Heart left ventricle (tissue), 16 donors: Measurements from ENCODE around the gene ST8SIA6. TPM values are rescaled to one million over a fixed set of nuclear protein-coding genes. Genes with fewer than 3 reads are reported as not detected.

Source experiments
- ATAC-seq, 4 donors: fragments of 200-7000 bp; cut with Tn5 transposase; one replicate each; pipeline ENCODE4 v1.9.1; 2020 to 2022; ENCODE audit warnings: moderate library complexity in 4 of 4, mild to moderate bottlenecking in 3 of 4, moderate number of reproducible peaks in 1 of 4
- DNase-seq, 5 donors: peaks; one replicate each; pipeline ENCODE4 v3.0.0-alpha.2; 2020
- H3K27ac ChIP-seq, 12 donors: fragments of 200-600 bp; sonication (generic) in 4 of 12; one replicate each; pipeline versions ENCODE4 v1.5.0 to v1.8.0; 2016 to 2022; ENCODE audit warnings: mild to moderate bottlenecking in 2 of 12
- H3K27me3 ChIP-seq, 9 donors: fragments of 200-600 bp; sonication (generic) in 2 of 9; one replicate each; pipeline versions ENCODE4 v1.5.1 to v1.8.0; 2016 to 2022; ENCODE audit warnings: mild to moderate bottlenecking in 3 of 9
- H3K36me3 ChIP-seq, 9 donors: fragments of 200-600 bp; sonication (generic) in 2 of 9; one replicate each; pipeline versions ENCODE4 v1.5.0 to v1.8.0; 2018 to 2022; ENCODE audit warnings: mild to moderate bottlenecking in 2 of 9
- H3K4me1 ChIP-seq, 12 donors: fragments of 200-600 bp; sonication (generic) in 4 of 12; one replicate each; pipeline versions ENCODE4 v1.5.0 to v1.8.0; 2016 to 2022; ENCODE audit warnings: mild to moderate bottlenecking in 3 of 12
- H3K4me3 ChIP-seq, 12 donors: fragments of 200-600 bp; sonication (generic) in 4 of 12; one replicate each; pipeline versions ENCODE4 v1.5.0 to v1.8.0; 2017 to 2022; ENCODE audit warnings: mild to moderate bottlenecking in 9 of 12, moderate library complexity in 4 of 12
- H3K9me3 ChIP-seq, 12 donors: fragments of 200-600 bp; sonication (generic) in 4 of 12; one replicate each; pipeline versions ENCODE4 v1.5.0 to v1.8.0; 2016 to 2022; ENCODE audit warnings: mild to moderate bottlenecking in 1 of 12
- POLR2A ChIP-seq, 2 donors: fragments of 450-650 bp; IDR thresholded peaks; one replicate each; pipeline ENCODE4 v1.6.1; 2017; ENCODE audit warnings: antibody characterized with exemption in 2 of 2, mild to moderate bottlenecking in 2 of 2, moderate library complexity in 2 of 2
- WGBS, 4 donors: extraction: QIAGEN DNeasy Blood & Tissue Kit in 2 of 4; methylation state at CpG; one replicate each; pipeline versions ENCODE4 v1.1.5 to v1.1.7; 2013 to 2018; 5-methylcytosine and 5-hydroxymethylcytosine counted together
- intact Hi-C, 10 donors: fragments of 100-400 bp; cut with DNase I; formaldehyde crosslinking; loops; one replicate each; pipeline versions ENCODE4 v1.11.1 to v1.14.2; 2022
- polyA plus RNA-seq, 2 donors: library from polyadenylated mRNA; stranded (reverse); fragments of 200-250 nt; gene quantifications; one replicate each; pipeline ENCODE4 v1.2.3, GENCODE V29; 2013
- total RNA-seq, 9 donors: library from RNA; depleted of rRNA in 2 of 9; stranded (reverse); fragments of >200 nt in 2 of 9; fragmentation: NEBNext Ultra II Directional in 3 of 9; extraction: Animal tissue kit (Norgen Biotek cat#: 25700) in 3 of 9; gene quantifications; one replicate each; pipeline versions ENCODE4 v1.1.0 to v1.2.4, GENCODE V29; 2016 to 2023
- TF ChIP-seq, protein P1 (sequence below), 12 donors: fragments of 200-600 bp; sonication (generic) in 4 of 12; IDR thresholded peaks; one replicate each; pipeline versions ENCODE4 v1.5.0 to v1.8.0; 2018 to 2022; ENCODE audit warnings: antibody characterized with exemption in 12 of 12, mild to moderate bottlenecking in 5 of 12
- donor health status: ischemic (EF 13 %, LVEDD 7.1; RV severe dilation, severe dysfunction).
- donor health status: healthy with polysubstance abuse.
- donor health status: DM: no; HTN: yes; CAD: no.
- donor health status: DM: no; HTN: no; CAD: no.
- donor health status: ischemic (EF 25% LVEDD 6.9; RV normal size, moderate dysfunction).
- donor health status: ischemic (EF 25% LVEDD 5.7; RV mildly dilated, moderate dysfunction).
- donor health status: healthy.
- donor health status: DM: yes; HTN: yes; CAD: no.
- donor health status: ischemic (EF 35%, LVEDD 5.7; RV mildly dilated, moderate dysfunction).
- donor health status: nonischemic (EF 11% LVEDD 7.7; RV severe dilation, severe dysfunction).
- donor health status: DM: yes; HTN: yes; CAD: no.
- donor health status: PGD.
- donor health status: ischemic (EF 29% LVEDD 5.4; RV normal size, mild dysfunction).
- donor health status: nonischemic (EF 23%, LVEDD 6.1; RV moderate dilation, normal function).

The ST8SIA6 gene
- total and polyA plus RNA-seq, 11 donors: 0.80 to 10.1 (median 5.0) TPM

DNA sequence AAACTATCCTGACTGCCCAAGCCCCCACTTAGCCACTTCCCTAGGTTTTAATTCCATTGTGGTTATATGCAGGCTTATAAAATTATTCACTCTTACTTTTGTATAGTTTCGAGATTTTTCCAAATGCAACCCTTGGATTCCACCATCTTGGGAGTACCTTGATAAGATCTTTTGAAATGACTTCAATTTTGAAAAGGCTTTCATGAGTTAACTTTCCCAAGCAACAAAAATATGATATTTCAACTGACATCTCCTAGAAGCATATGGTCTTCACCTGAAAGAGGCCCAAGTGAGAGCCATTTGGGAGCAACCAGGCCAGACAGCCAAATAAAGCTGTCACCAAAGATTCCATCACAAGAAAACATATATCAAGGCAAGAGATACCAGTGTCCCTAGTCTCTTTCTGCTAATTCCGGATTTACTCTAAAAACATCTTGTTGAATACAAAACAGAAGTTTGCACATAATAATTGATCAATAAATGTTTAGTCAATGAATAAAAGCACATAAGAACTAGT, 1.7 kb upstream of the ST8SIA6 start:
- Histone ChIP-seq H3K36me3 (no peaks in the 10 kb centered on the region), H3K4me3 (no peak overlapping the region), H3K4me1 (peaks cover 0 to 23% (median 0%) of the 10 kb centered on the region in 12 donors), H3K27ac (no peak overlapping the region), H3K9me3 (peaks cover 0 to 6% (median 0%) of the 10 kb centered on the region in 12 donors), H3K27me3 (peaks cover 0 to 25% (median 10%) of the 10 kb centered on the region in 9 donors)
- TF ChIP-seq, protein P1, sequence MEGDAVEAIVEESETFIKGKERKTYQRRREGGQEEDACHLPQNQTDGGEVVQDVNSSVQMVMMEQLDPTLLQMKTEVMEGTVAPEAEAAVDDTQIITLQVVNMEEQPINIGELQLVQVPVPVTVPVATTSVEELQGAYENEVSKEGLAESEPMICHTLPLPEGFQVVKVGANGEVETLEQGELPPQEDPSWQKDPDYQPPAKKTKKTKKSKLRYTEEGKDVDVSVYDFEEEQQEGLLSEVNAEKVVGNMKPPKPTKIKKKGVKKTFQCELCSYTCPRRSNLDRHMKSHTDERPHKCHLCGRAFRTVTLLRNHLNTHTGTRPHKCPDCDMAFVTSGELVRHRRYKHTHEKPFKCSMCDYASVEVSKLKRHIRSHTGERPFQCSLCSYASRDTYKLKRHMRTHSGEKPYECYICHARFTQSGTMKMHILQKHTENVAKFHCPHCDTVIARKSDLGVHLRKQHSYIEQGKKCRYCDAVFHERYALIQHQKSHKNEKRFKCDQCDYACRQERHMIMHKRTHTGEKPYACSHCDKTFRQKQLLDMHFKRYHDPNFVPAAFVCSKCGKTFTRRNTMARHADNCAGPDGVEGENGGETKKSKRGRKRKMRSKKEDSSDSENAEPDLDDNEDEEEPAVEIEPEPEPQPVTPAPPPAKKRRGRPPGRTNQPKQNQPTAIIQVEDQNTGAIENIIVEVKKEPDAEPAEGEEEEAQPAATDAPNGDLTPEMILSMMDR (IDR thresholded peaks at IDR 0.05): no peak
- TF ChIP-seq POLR2A (IDR thresholded peaks at IDR 0.05): no peak
- WGBS, 4 donors: 95 to 99% (median 97%) methylated on average over 2 of the region's 2 CpGs
- ATAC-seq: no peak
- intact Hi-C loops: loop anchor here in 1 of 10 donors (10.0 kb wide), 1 partner anchor 129 kb away; no protein-coding TSS in a partner anchor
- DNase-seq: no peak

DNA sequence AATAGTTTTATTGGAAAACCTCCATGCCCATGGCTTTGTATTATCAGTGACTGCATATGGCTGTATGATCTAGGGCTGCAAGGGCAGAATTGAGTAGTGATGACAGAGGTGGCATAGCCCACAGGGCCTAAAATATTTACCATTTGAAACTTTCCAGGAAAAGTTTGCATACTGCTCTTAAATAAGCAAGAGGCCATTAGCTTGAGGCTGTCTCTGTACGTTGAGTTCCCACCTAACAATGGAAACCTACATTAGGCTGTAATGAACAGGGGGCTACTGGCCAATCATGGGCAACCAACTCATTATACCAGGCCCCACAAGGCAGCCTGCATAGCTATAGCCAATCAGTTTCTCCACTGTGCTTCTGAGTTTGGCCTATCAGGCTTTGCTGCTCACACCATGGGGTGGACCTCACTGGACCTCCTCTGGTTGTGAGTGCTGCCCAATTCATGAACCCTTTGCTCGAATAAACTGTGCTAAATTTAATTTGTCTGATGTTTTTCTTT, 673 bp upstream of the ST8SIA6 start:
- no peak for ATAC-seq
- intact Hi-C loops: loop anchor here in 1 of 10 donors (10.0 kb wide), 1 partner anchor 130 kb away; no protein-coding TSS in a partner anchor
- TF ChIP-seq, protein P1 (IDR thresholded peaks at IDR 0.05): no peak
- no peak for TF ChIP-seq POLR2A (IDR thresholded peaks at IDR 0.05)
- Histone ChIP-seq H3K4me3 (peak overlapping the region in 11 of 12 donors; percentile 28 to 81 (median 61)), H3K27ac (peak overlapping the region in 10 of 12 donors; percentile 11 to 87 (median 71)), H3K9me3 (peaks cover 0 to 10% (median 0%) of the 10 kb centered on the region in 12 donors), H3K36me3 (peaks cover 0 to 4% (median 0%) of the 10 kb centered on the region in 9 donors), H3K4me1 (peaks cover 0 to 16% (median 0%) of the 10 kb centered on the region in 12 donors), H3K27me3 (peaks cover 0 to 25% (median 10%) of the 10 kb centered on the region in 9 donors)
- no peak for DNase-seq
- 85 to 94% (median 88%) methylated on average over 2 of the region's 2 CpGs for WGBS, 4 donors

DNA sequence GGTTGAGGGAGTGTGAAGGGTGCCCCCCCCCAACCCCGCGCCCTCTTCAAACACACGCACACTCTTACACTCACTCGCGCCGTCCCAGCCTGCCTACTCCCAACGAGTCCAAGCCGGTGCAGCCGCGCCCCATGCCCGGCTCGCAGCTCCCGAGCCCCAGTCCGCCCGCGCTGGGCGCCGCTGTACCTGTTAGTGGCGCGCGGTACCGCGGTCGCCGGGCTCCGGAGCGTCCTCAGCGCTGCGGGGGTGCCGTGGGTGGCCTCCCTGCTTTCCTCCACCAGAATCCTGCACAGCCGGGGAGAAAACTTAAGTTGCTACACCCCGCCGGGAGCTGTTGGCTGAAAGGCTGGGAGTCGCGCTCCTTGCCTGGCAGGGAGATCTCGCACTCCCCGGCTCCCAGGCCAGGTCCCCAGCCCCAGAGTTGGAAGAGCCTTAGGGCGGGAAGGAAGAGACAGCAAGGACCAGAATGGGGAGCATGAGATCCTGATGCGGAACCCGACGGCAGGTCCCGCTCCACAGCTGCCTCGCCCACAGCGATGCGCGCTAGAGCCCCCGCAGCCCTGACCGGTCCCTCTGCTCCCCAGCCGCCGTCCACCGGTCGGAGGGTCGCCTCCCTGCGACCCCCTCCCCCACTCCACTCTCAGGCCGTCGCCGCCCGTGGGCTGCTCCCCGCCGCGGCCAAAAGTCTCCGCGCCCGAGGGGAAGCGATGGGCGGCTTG, 863 bp downstream of the ST8SIA6 start:
- Histone ChIP-seq H3K27ac (peak overlapping the region; percentile 57 to 87 (median 78)), H3K36me3 (peaks cover 0 to 20% (median 0%) of the 10 kb centered on the region in 9 donors), H3K4me3 (peak overlapping the region; percentile 51 to 81 (median 61)), H3K4me1 (peaks cover 0 to 16% (median 0%) of the 10 kb centered on the region in 12 donors), H3K9me3 (peaks cover 0 to 25% (median 12%) of the 10 kb centered on the region in 12 donors), H3K27me3 (peaks cover 0 to 25% (median 10%) of the 10 kb centered on the region in 9 donors)
- ATAC-seq (peak in 3 of 4 donors; percentile 79 to 81 (median 81)), DNase-seq (peak in 4 of 5 donors; percentile 25 to 74 (median 40))
- intact Hi-C loops: loop anchor here in 2 of 10 donors (5.0 to 10.0 kb wide), 2 partner anchors 131 to 144 kb away; no protein-coding TSS in a partner anchor
- TF ChIP-seq, protein P1 (IDR thresholded peaks at IDR 0.05): no peak
- no peak for TF ChIP-seq POLR2A (IDR thresholded peaks at IDR 0.05)
- 1 to 2% (median 1%) methylated on average over 32 to 66 of the region's 66 CpGs for WGBS, 4 donors

DNA sequence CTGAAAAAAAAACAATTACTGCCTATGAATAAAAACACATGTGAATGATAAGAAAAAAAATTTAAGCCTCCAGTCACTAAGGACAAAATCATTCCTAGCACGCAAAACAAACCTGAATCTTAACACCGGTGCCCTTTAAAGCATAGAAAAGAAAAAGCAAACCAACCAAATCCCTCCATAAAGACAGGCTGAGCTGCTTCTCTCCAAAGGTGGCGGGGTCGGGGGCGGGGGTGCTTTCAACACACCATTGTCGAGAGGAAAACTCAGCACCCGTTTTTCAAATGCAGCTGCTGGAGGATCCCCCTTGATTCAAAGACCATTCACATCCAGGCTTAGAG, 1.4 kb downstream of the ST8SIA6 start:
- 9 to 12% (median 10%) methylated on average over 7 of the region's 7 CpGs for WGBS, 4 donors
- H3K36me3 ChIP-seq: peaks cover 0 to 25% (median 0%) of the 10 kb centered on the region in 9 donors
- TF ChIP-seq, protein P1 (IDR thresholded peaks at IDR 0.05): no peak
- no peak for TF ChIP-seq POLR2A (IDR thresholded peaks at IDR 0.05)
- DNase-seq (no peak), ATAC-seq (no peak)
- H3K4me3 ChIP-seq: peak overlapping the region; percentile 51 to 81 (median 61)
- peak overlapping the region in 11 of 12 donors; percentile 57 to 87 (median 78) for H3K27ac ChIP-seq
- peaks cover 0 to 25% (median 10%) of the 10 kb centered on the region in 9 donors for H3K27me3 ChIP-seq
- peaks cover 0 to 30% (median 15%) of the 10 kb centered on the region in 12 donors for H3K9me3 ChIP-seq
- H3K4me1 ChIP-seq: peaks cover 0 to 16% (median 0%) of the 10 kb centered on the region in 12 donors
- intact Hi-C loops: loop anchor here in 2 of 10 donors (5.0 to 10.0 kb wide), 2 partner anchors 132 to 144 kb away; no protein-coding TSS in a partner anchor
